Stimulated activated naive CD8-positive, alpha-beta T cell treated with anti-CD3 and anti-CD28 coated beads, Interleukin-15, Interleukin-2, amounts not matched to agents 100 ng/mL and 50 ng/mL, for 24 hours (primary cell): ENCODE results near the gene AARSD1.
"Not testable (repeated sequence)": the region's sequence is repeated elsewhere in the genome, so short reads cannot be mapped to it uniquely, and the experiment has no call there.

Experiments used
- H3K27ac Mint-ChIP-seq: one replicate; pipeline ENCODE4 v1.8.0; 2021; ENCODE audit warnings: mild to moderate bottlenecking, mixed read lengths
- H3K27me3 Mint-ChIP-seq: one replicate; pipeline ENCODE4 v1.8.0; 2021; ENCODE audit warnings: mixed read lengths
- H3K36me3 Mint-ChIP-seq: one replicate; pipeline ENCODE4 v1.8.0; 2021; ENCODE audit warnings: low read depth, mixed read lengths
- H3K4me1 Mint-ChIP-seq: one replicate; pipeline ENCODE4 v1.8.0; 2021; ENCODE audit warnings: low read depth, mixed read lengths
- H3K4me3 Mint-ChIP-seq: one replicate; pipeline ENCODE4 v1.8.0; 2021; ENCODE audit warnings: mild to moderate bottlenecking, mixed read lengths
- H3K9me3 Mint-ChIP-seq: one replicate; pipeline ENCODE4 v1.8.0; 2021; ENCODE audit warnings: mixed read lengths

AARSD1 gene

DNA sequence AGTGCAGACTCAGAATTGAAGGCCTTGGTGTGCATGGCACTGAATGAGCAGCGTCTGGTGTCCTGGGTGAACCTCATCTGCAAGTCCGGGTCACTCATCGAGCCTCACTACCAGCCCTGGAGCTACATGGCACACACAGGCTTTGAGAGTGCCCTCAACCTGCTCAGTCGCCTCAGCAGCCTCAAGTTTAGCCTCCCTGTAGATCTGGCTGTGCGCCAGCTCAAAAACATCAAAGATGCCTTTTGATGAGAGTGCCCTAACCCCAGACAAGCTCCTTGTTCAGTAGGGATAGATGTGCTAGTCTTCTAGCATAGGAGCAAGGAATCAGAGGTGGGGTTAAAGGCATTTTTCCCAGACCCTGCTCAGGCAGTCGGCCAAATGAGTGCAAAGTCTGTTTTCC is 27.2 kb upstream of the AARSD1 start:
- peaks cover 4% of the 10 kb centered on the region for H3K4me1 Mint-ChIP-seq
- no peaks in the 10 kb centered on the region for H3K9me3 Mint-ChIP-seq
- H3K36me3 Mint-ChIP-seq = peaks cover 65% of the 10 kb centered on the region
- no peak overlapping the region for H3K4me3 Mint-ChIP-seq
- no peak overlapping the region for H3K27ac Mint-ChIP-seq
- H3K27me3 Mint-ChIP-seq = no peaks in the 10 kb centered on the region

DNA sequence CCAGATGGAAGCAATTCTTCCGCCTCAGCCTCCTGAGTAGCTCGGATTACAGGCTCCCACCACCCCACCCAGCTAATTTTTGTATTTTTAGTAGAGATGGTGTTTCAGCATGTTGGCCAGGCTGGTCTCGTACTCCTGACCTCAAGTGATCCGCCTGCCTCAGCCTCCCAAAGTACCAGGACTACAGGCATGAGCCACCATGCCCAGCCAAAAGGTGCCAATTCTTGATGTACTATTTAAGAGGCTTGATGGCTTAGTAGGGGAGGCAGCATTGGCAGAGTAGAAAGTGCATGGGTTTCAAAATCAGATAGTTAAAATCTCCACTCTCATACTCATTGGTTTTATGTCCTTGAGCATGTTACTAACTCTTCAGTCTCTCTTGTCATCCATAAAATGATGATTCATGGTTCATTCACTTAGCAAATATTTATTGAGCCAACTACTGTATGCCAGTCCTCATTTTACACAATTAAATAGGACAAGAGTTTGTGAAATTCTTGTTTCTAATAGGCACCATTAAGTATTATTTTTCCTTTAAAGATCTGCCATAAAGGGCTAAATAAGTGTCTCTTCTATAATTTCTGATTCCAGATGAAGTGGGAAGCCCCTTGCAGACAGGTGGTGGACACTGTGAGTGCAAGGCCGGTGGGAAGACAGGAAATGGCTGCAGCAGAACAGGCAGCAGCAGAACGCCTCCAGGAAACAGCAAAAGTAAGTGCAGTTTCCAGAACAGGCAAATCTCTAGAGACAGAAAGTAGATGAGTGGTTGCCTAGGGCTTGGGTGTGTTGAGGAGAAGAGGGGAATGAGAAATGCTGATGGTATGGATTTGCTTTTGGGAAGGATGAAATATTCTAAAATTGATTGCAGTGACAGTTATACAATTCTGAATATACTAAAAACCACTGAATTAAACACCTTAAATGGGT is 25.7 kb upstream of the AARSD1 start:
- Mint-ChIP-seq H3K9me3 (no peaks in the 10 kb centered on the region), H3K4me3 (no peak overlapping the region), H3K27me3 (no peaks in the 10 kb centered on the region), H3K27ac (peak overlapping the region; percentile 76), H3K4me1 (peaks cover 14% of the 10 kb centered on the region), H3K36me3 (peaks cover 71% of the 10 kb centered on the region)

DNA sequence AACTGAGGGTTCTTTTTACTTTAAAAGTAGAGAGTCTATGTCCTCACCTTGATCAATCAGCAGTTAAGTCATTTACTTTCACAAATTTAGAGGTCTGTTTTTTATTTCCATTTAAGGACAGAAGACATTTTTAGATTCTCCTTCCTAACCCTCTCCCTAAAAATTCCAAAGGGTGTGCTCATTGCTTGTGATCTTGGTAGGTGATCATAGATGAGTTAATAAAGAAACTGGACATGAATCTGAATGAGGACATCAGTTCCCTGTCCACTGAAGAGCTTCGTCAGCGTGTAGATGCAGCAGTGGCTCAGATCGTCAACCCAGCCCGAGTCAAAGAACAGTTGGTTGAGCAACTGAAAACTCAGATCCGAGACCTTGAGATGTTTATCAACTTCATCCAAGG is 24.9 kb upstream of the AARSD1 start:
- H3K36me3 Mint-ChIP-seq = peaks cover 69% of the 10 kb centered on the region
- no peak overlapping the region for H3K27ac Mint-ChIP-seq
- no peaks in the 10 kb centered on the region for H3K27me3 Mint-ChIP-seq
- H3K9me3 Mint-ChIP-seq = no peaks in the 10 kb centered on the region
- H3K4me1 Mint-ChIP-seq = peaks cover 20% of the 10 kb centered on the region
- H3K4me3 Mint-ChIP-seq = no peak overlapping the region

DNA sequence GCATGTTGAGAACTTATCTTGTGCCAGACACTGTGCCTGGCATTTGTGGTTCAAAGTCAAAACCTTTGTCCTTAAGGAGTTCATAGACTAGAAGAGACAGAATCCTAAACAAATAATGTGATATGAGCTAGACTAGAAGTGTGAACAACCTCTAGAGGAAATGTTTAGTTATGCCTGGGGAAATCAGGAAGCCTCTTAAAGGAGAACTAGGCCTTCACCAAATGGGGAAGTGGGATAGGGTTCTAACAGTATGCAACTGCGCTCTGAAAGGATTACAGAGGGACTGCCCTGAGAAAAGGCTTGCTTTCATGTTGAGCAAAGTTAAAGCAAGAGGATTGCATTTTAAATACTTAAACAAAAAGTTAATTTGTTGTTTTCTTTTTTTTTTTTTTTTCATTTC is 21.0 kb upstream of the AARSD1 start:
- Mint-ChIP-seq H3K9me3 (no peaks in the 10 kb centered on the region), H3K36me3 (peaks cover 54% of the 10 kb centered on the region), H3K27ac (no peak overlapping the region), H3K4me1 (peaks cover 40% of the 10 kb centered on the region), H3K27me3 (no peaks in the 10 kb centered on the region), H3K4me3 (peak overlapping the region; percentile 53)

DNA sequence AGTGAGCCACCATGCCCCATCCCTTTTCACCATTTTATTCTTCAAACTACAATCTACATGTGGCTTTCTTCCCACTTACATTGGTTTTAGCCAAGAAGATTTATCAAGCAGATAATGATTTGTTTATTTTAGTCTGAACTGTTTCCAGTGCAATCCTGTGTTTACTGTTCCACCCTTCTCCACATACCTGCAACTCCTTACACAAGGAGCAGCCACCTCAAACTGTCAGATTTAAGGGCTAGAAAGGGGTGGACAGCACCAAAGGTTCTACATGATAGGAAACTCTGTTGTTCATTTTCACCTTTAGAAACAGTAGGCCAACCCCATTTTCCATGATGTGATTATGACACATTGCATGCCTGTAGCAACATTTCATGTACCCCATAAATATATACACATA is 18.0 kb upstream of the AARSD1 start:
- Mint-ChIP-seq H3K4me3 (peak overlapping the region; percentile 90), H3K27me3 (no peaks in the 10 kb centered on the region), H3K27ac (peak overlapping the region; percentile 77)

DNA sequence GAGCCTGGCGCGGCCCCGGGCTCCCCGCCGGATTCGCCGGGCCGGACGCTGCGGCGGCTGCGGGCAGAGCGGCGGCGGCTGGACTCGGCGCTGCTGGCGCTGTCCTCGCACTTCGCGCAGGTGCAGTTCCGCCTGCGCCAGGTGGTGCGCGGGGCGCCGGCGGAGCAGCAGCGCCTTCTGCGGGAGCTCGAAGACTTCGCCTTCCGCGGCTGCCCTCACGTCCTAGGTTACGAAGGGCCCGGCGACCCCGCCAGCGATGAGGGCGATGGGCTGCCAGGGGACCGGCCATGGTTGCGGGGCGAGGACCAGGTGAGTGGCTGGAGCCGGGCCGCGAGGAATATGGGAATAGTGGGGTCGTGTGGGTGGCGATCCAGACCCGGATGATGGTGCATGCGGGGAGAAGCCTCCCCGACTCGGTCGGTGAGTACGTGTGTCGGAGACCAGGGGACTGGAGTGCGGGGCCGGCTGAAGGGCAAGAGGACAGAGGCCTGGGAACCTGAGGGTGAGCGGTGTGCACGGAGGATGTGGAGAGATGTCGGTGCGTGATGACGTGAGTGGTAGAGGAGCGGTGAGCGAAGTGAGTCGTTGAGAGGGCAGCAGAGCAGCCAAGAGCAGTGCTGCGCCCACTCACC is 16.6 kb upstream of the AARSD1 start:
- H3K27me3 Mint-ChIP-seq = no peaks in the 10 kb centered on the region
- peaks cover 47% of the 10 kb centered on the region for H3K4me1 Mint-ChIP-seq
- peak overlapping the region; percentile 97 for H3K27ac Mint-ChIP-seq
- no peaks in the 10 kb centered on the region for H3K9me3 Mint-ChIP-seq
- H3K4me3 Mint-ChIP-seq = peak overlapping the region; percentile 90
- H3K36me3 Mint-ChIP-seq = peaks cover 28% of the 10 kb centered on the region

More for the DNA sequence above, 18.0 kb upstream of the AARSD1 start:
- Mint-ChIP-seq H3K9me3 (no peaks in the 10 kb centered on the region), H3K36me3 (peaks cover 30% of the 10 kb centered on the region), H3K4me1 (peaks cover 48% of the 10 kb centered on the region)

DNA sequence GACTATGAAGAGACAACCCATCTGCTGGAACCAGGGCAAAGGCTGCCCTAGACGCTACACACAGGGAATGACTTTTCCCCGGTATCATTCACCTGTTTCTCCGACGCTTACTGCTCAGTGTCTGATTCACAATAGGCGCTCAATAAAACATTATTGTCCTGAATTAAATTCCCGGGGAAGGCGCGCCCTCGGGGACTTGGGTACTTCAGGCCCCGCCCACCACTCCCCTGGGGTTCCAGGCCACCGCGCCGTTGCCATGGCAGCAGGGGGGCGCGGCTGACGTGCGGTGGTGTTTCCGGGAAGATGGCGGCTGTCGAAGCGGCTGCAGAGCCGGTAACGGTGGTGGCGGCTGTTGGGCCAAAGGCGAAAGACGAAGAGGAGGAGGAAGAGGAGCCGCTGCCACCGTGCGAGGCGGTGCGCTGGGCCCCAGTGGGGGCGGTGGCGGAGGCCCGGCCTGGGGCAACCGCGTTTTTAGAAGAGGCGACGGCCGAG is 16.1 kb upstream of the AARSD1 start, which contains the start of gene RUNDC1:
RUNDC1 (plus strand) TSS at position 292 of the 492 bp plus-strand sequence; CDS start at position 304, 12 bp downstream.
- H3K4me1 Mint-ChIP-seq = peaks cover 41% of the 10 kb centered on the region
- peak within 1 kb of the TSS; percentile 97 for H3K27ac Mint-ChIP-seq
- peaks cover 23% of the 10 kb centered on the region for H3K36me3 Mint-ChIP-seq
- H3K4me3 Mint-ChIP-seq = peak within 1 kb of the TSS; percentile 93
- no peaks in the 10 kb centered on the region for H3K9me3 Mint-ChIP-seq
- no peaks in the 10 kb centered on the region for H3K27me3 Mint-ChIP-seq

DNA sequence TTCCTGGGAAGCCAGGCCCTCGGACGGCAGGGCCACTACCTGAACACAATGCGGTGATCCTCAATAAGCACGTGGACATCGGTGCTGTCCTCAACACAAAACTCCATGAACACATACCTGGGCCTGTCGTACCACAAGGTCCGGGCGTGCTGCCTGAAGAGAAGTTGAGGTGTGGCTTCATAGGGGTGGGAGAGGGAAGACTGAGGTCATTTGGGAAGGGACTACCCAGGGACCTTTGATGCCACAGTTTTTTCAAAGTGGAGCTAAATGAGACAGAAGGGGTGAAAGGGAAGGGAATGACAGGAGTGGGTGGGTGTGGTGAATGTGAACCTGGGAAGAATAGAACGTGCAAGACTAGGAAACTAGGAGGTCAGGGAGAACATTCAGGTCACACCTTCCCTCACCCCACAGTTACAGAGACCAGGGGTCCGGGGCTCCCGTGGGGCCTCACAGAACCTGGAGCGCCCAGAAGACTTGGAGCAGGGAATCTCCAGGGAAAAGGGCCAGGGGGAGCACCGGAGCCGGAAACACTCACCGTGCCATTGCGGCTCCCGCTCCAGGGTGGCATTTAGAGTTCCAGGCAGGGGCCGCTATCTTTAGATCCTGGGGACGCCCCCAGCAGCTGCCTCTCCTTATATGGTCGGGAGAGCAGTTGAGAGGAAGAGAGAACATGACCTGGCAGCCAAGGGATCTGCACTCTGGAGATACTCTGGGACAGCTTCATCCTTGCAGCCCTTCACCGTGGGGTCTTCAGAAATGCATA is 15.4 kb upstream of the AARSD1 start, which contains the start of gene PTGES3L:
PTGES3L (minus strand) TSS at position 570 of the 763 bp plus-strand sequence; CDS start at position 543, 27 bp downstream.
- H3K4me3 Mint-ChIP-seq = peak within 1 kb of the TSS; percentile 93
- H3K4me1 Mint-ChIP-seq = peaks cover 36% of the 10 kb centered on the region
- H3K9me3 Mint-ChIP-seq = no peaks in the 10 kb centered on the region
- peak within 1 kb of the TSS; percentile 97 for H3K27ac Mint-ChIP-seq
- no peaks in the 10 kb centered on the region for H3K27me3 Mint-ChIP-seq
- peaks cover 19% of the 10 kb centered on the region for H3K36me3 Mint-ChIP-seq

DNA sequence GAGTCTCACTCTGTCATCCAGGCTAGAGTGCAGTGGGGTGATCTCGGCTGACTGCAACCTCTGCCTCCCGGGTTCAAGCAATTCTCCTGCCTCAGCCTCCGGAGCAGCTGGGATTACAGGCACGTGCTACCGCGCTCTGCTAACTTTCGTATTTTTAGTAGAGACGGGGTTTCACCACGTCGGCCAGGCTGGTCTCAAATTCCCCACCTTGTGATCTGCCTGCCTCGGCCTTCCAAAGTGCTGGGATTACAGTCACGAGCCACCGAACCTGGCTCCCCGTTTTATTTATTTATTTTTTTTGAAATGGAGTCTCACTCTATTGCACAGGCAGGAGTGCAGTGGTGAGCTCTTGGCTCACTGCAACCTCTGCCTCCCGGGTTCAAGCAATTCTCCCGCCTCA is 11.4 kb upstream of the AARSD1 start:
- H3K36me3 Mint-ChIP-seq, H3K27ac Mint-ChIP-seq: not testable (repeated sequence)
- H3K4me1 Mint-ChIP-seq = peaks cover 13% of the 10 kb centered on the region

DNA sequence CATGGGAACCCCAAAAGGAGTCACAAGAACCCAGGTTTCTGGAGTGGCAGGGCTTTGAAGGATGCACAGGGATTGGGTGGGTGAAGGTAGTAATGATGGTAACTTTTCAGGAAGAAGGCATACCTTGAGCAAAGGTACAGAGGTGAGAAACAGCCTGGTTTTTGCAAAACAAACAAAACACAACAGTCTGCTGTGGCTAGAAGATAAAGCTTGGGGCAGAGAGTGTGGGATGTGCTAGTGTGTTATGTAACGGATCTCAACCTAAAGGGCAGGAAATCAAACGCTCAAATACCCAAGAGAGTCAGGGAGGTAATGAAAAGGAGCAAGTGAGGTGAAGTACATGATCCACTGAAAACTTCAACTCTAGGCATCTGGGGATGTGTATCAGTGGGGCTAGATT is 11.0 kb upstream of the AARSD1 start:
- peaks cover 11% of the 10 kb centered on the region for H3K4me1 Mint-ChIP-seq
- H3K9me3 Mint-ChIP-seq = no peaks in the 10 kb centered on the region
- H3K27me3 Mint-ChIP-seq = no peaks in the 10 kb centered on the region
- H3K36me3 Mint-ChIP-seq = peaks cover under 1% of the 10 kb centered on the region
- no peak overlapping the region for H3K4me3 Mint-ChIP-seq
- H3K27ac Mint-ChIP-seq = no peak overlapping the region

More for the DNA sequence above, 11.4 kb upstream of the AARSD1 start:
- H3K9me3 Mint-ChIP-seq, H3K4me3 Mint-ChIP-seq, H3K27me3 Mint-ChIP-seq: not testable (repeated sequence)

DNA sequence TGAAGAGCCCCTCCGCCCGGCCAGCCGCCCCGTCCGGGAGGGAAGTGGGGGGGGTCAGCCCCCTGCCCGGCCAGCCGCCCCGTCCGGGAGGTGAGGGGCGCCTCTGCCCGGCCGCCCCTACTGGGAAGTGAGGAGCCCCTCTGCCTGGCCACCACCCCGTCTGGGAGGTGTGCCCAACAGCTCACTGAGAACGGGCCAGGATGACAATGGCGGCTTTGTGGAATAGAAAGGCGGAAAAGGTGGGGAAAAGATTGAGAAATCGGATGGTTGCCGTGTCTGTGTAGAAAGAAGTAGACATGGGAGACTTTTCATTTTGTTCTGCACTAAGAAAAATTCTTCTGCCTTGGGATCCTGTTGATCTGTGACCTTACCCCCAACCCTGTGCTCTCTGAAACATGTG is 9.1 kb upstream of the AARSD1 start:
- H3K9me3 Mint-ChIP-seq, H3K27ac Mint-ChIP-seq, H3K4me1 Mint-ChIP-seq, H3K36me3 Mint-ChIP-seq, H3K4me3 Mint-ChIP-seq, H3K27me3 Mint-ChIP-seq: not testable (repeated sequence)

DNA sequence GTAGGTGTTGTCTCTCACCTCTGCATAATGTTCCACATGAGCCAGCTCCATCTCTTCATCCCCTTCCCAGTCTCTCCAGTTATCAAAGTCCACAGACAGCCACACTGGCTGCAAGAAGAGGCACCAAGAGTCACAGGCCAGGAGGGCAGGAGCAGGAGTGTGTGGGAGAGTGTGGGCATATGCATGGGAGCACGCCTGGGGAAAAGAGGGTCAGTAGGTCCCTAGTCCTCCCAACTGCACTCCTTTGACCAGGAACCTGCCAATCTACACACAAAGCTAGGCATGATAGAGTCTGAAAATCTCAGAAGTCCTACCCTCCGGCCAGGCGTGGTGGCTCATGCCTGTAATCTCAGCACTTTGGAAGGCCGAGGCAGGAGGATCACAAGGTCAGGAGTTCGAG is 7.3 kb upstream of the AARSD1 start:
- Mint-ChIP-seq H3K36me3 (no peaks in the 10 kb centered on the region), H3K27me3 (no peaks in the 10 kb centered on the region), H3K9me3 (no peaks in the 10 kb centered on the region), H3K27ac (no peak overlapping the region), H3K4me3 (no peak overlapping the region), H3K4me1 (no peaks in the 10 kb centered on the region)

DNA sequence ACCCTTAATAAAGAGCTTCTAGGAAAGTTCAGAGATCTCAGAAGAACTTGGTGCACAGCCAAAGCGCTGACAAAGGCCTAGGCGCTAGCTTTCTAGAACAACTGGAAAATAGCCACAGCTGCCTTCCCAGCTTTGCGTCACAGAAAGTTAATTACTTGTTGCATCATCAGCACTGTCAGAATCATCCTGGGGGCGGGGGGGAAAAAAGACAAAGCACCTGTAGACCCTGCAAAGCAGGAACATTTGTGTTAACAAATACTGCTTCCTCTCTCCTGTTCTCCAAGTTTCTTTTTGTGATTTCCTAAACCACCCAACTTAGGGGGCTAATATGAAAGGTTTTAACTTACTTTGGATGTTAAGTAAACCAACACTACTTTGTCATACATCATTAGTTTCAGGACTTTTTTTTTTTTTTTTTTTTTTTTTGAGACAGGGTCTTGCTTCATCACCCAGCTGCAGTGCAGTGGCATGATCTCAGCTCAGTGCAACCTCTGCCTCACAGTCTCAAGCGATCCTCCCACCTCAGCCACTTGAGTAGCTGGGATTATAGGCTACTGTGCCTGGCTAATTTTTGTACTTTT is 4.8 kb upstream of the AARSD1 start:
- Mint-ChIP-seq H3K36me3 (peaks cover 4% of the 10 kb centered on the region), H3K9me3 (no peaks in the 10 kb centered on the region), H3K4me1 (peaks cover 5% of the 10 kb centered on the region), H3K27ac (no peak overlapping the region), H3K27me3 (no peaks in the 10 kb centered on the region), H3K4me3 (no peak overlapping the region)

DNA sequence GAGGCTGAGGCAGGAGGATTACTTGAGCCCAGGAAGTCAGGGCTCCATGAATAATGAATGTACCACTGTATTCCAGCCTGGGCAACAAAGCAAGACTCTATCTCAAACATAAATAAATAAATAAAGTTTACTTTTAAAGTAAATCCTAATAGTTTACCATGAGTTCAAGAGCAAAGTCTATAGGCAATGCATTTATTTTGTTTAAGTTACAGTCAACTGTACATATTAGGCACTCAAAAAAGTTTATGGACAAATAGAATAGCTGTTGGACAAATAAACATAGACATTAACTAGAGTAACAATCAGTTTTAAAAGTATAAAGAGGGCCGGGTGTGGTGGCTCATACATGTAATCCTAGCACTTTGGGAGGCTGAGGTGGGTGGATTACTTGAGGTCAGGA is 3.7 kb upstream of the AARSD1 start:
- peaks cover 9% of the 10 kb centered on the region for H3K36me3 Mint-ChIP-seq

More for the DNA sequence above, 3.7 kb upstream of the AARSD1 start:
- Mint-ChIP-seq H3K9me3 (no peaks in the 10 kb centered on the region), H3K4me3 (no peak overlapping the region), H3K27me3 (no peaks in the 10 kb centered on the region), H3K4me1 (peaks cover 12% of the 10 kb centered on the region), H3K27ac (no peak overlapping the region)
